SK-N-SH treated with all-trans-retinoic acid at 6 μM for 48 hours (cell line): ENCODE measurements around the gene GRIK4.

Experiments used
- ARNTL ChIP-seq: fragments of 450-650 bp; formaldehyde crosslinking; IDR thresholded peaks from 2 replicates; pipeline ENCODE4 v1.5.0; 2020; ENCODE audit warnings: low read depth, mild to moderate bottlenecking, moderate library complexity, borderline replicate concordance
- PPARA ChIP-seq: fragments of 250-450 bp; sonication (Bioruptor Pico); IDR thresholded peaks from 2 replicates; pipeline ENCODE4 v1.5.0; 2020; ENCODE audit warnings: mild to moderate bottlenecking, borderline replicate concordance
- SNAI2 ChIP-seq: fragments of 250-450 bp; sonication (Bioruptor Pico); IDR thresholded peaks from 2 replicates; pipeline ENCODE4 v1.5.0; 2020; ENCODE audit warnings: mild to moderate bottlenecking, moderate library complexity
- TCF4 ChIP-seq: fragments of 250-450 bp; sonication (Bioruptor Pico); IDR thresholded peaks from 2 replicates; pipeline ENCODE4 v1.8.0; 2021; ENCODE audit warnings: mild to moderate bottlenecking, moderate library complexity, borderline replicate concordance
- ZNF565 ChIP-seq: fragments of 450-650 bp; formaldehyde crosslinking; conservative IDR thresholded peaks from 2 replicates; pipeline ENCODE4 v1.5.0; 2020; ENCODE audit warnings: low read depth, mild to moderate bottlenecking, moderate library complexity
- TF ChIP-seq, protein P1 (sequence below): fragments of 250-450 bp; sonication (Bioruptor Pico); IDR thresholded peaks from 2 replicates; pipeline ENCODE4 v1.8.0; 2020; ENCODE audit warnings: mild to moderate bottlenecking, moderate library complexity, borderline replicate concordance

- TF ChIP-seq, protein P1, sequence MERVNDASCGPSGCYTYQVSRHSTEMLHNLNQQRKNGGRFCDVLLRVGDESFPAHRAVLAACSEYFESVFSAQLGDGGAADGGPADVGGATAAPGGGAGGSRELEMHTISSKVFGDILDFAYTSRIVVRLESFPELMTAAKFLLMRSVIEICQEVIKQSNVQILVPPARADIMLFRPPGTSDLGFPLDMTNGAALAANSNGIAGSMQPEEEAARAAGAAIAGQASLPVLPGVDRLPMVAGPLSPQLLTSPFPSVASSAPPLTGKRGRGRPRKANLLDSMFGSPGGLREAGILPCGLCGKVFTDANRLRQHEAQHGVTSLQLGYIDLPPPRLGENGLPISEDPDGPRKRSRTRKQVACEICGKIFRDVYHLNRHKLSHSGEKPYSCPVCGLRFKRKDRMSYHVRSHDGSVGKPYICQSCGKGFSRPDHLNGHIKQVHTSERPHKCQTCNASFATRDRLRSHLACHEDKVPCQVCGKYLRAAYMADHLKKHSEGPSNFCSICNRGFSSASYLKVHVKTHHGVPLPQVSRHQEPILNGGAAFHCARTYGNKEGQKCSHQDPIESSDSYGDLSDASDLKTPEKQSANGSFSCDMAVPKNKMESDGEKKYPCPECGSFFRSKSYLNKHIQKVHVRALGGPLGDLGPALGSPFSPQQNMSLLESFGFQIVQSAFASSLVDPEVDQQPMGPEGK (CRISPR knock-in tag), result no peak
- TF ChIP-seq PPARA (no peak), TCF4 (CRISPR knock-in tag) (no peak), ZNF565 (CRISPR knock-in tag) (no peak), SNAI2 (CRISPR knock-in tag) (no peak), ARNTL (CRISPR knock-in tag) (no peak)
Observed at GRCh38 chr11:120500414-120501071, 11.0 kb upstream of the GRIK4 start.
